Effector CD4-positive, alpha-beta T cell (primary cell): ENCODE measurements around the gene CYP2J2.
"Not testable (repeated sequence)": the region's sequence is repeated elsewhere in the genome, so short reads cannot be mapped to it uniquely, and the experiment has no call there.

Experiments used
- DNase-seq: peaks from one replicate; pipeline ENCODE4 v3.0.0-alpha.2; 2020

CYP2J2 gene

DNA sequence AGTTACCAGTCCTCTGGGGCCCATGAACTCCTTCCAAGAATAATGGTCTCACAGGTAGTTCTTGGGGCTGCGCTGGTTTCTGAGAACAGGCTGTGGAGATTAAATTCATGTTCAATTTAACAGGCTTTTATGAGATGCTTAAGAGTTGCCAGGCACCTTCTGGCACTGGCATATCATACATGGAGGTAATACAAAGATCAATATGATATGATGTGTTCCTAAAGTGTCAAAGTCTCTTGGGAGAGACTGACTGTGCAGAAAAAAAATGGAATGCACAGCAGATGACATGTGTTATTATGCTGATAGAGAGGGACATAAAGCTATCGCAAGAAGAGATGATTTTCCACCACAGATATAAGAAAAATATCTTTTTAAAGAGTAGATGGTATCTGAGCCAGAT is 6.8 kb downstream of the CYP2J2 start:
- no peak for DNase-seq

DNA sequence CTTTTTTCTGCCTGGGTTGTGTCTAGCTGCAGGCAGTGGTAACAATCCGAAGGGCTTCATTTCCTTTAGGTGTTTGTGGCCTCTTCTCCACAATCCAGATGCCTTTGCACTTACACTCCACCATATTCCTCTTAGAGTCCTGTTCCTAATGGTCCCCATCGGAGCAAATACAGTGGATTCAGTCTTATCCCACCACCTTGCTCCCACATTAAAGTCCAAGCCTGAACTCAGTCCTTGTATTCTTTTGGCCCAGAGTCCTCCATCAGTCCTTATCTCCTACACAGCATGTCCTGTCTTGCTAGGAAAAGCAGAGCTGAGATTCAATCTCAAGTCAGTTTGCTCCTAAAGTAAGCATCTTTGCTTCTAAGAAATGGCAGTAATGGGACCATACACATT is 8.8 kb downstream of the CYP2J2 start:
- no peak for DNase-seq

DNA sequence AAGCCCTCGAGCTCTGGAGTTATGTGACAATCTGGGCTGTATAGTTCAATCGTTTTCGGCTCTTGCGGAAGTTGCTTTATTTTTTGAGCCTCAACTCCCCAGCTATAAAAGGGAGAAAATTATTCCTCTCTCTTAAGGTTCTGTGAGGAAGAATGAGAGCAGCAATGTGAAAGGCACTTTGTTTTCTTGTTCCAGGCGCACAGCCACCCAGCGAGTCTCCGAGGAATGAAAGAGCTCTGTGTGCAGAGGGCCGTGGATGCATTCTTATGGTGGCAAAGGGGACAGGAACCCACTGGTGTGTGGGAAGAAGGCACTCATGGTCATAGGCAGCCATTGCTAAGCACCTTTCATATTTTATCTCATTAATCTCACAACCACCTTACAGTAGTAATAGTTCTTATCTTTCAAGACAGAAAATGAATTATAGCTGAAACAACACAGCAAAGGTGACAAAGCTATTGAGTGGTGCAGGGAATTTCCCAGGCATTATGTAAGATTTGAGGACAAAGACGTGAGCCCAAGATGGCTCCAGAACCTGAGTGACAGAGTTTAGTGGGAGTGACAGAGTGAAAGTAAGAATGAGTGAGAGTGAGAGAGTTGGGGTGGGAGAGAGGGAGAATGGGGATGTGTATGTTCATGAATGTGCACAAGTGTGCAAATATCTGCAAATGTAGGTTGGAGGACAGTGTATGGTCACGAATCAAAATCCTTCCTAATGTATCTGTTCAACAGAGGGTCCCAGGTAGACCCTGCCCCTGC is 9.4 kb downstream of the CYP2J2 start:
- no peak for DNase-seq

DNA sequence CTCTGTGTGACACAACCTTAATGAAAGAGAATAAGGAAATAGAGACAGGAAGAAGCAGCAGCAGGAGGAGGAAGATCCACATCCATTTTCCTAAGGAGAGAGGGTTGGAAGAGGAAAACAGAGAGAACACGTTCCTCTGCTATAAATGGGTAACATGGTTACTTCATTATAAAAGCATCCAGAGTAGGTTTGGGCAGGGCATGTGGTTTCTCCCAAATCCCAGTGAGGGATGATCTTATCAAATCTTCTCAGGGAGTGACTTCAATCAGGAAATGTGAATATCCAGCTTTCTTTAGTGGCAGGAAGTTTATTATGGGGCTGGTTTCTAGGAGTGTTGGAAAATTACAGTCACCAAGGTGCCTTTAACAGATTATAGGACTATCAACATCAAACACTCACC is 11.1 kb downstream of the CYP2J2 start:
- no peak for DNase-seq

DNA sequence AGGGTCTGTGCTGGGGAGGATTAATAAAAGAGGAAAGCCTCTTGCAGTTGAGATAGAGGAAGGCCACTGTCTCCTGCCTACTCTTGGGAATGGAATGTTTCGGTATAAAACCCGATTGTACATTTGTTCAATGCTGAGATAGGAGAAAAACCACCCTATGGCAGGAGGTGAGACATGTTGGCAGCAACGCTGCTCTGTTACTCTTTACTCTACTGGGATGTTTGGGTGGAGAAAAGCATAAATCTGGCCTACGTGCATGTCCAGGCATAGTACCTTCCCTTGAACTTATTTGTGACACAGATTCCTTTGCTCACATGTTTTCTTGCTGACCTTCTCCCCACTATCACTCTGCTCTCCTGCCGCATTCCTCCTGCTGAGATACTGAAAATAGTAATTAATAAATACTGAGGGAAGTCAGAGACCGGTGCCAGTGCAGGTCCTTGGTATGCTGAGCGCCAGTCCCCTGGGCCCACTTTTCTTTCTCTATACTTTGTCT is 11.7 kb downstream of the CYP2J2 start:
- DNase-seq: not testable (repeated sequence)

DNA sequence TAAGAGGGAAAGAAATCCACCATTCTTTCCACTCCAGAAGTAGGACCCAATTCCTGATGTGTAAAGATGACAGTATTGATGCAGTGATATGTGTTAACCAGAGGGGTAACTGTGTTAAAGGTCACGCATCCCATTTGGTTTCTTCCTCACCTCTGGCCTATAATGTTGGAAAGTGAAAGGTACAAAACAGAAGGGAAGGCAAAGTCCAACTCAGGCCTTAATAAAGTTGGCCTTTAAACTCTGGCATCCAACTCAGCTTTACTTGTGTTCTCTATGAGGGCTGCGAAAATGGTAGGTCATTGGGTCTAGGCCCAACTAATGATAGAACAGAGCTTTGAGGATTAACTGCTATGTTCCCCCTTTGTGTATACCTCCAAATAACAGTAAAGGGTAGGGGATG is 17.9 kb downstream of the CYP2J2 start:
- no peak for DNase-seq

DNA sequence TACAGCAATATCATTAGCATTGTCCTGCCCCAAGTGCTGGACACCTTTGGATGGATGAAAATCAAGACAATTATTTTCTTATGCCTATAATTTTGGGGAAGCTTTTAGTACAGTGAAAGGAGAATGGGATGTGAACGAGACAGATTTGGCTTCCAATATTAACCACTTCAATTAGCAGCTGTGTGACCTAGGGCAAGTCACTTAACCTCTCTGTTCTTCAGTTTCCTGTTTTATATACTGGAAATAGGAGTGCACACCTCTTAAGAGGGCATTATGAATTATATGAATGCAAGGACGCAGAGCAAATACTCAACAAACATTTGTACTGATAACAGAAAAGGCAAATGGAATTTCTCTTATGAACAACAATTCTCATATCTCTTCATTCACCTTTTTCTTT is 18.5 kb downstream of the CYP2J2 start:
- no peak for DNase-seq

DNA sequence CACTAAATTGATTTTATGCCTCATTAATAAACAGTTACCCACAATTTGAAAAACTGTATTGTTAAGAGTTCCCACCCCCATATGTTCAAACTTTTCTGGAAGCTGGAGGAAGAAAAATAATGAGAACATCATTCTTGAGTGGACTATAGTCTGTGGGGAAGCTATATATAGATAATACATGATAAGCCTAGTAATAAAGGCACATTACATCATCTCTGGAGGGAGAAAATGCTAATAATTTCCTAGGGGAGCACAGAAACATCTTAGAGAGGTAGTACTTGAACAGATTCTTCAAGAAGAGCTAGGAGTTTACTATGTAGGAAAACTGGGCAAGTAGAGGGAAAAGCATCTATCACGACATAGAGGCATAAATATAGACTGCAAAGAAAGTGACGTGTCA is 19.6 kb downstream of the CYP2J2 start:
- no peak for DNase-seq

DNA sequence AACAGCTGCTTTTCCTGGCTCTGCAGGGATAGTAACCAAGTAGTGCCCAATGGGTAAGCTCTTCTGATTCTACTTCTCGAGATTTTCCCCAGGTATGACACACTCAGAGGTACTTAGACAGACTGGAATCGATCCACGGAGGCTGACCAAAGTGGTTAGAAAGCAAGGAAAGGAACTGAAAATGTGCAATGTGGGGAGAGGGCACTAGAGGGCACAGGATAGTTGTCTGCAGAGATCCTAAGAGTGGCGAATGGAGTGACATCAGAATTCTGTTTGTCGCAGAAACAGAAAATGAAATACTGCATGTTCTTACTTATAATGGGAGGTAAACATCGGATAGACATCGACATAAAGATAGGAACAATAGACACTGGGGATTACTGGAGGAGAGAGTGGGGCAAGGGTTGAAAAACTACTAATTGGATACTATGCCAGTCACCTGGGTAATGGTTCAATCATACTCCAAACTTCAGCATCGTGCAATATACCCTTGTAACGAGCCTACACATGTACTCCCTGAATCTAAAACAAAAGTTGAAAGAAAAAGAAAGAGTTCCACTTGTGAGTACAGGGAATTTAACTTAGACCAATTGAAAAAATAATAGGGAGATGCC is 23.3 kb downstream of the CYP2J2 start:
- no peak for DNase-seq

DNA sequence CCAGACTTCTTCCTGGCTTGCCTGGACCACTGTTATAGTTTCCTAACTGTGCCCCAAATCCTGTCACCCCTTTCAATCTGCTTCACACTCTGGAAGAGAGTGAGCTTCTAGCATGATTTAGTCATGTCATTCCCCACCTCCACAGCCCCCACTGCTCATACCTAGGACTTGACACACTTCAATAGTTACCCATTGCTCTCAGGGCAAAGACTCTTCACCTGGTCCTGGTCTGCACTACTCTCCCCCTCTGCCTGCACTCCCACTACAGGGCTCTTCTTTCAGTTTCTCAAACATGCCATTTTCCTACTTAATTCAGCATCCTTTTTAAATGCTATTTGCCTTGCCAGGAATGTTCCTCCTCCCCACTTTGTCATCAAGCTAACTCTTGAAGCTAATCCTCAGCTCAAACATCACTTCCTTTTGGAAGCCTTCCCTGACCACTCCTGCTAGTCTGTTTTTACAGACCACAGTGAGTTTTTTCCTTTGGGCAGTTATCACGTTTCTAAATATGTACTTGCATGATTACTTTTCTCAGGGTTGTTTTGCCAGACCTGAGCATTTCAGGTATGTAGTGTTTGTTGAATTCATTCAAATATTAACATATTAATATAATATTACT is 24.7 kb downstream of the CYP2J2 start:
- no peak for DNase-seq

DNA sequence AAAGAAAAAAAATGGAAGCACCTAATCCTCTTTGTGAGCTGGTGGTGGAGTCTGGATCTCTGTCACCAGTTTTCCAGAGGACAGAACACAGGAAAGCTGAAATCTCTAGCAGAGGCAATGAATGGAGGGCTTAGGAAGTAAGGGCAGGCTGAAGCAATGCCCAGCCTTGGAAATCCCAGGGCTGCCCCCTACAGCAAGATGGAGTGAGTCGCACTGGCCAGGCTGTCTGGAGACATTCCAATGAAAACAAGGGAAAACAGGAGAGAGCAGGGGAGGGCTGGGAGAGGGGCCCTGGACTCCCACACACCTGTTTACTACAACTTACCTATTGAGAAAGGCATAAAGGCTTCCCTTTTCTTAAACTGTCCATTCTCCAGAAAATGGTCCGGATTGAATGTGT is 25.9 kb downstream of the CYP2J2 start:
- DNase-seq: no peak

DNA sequence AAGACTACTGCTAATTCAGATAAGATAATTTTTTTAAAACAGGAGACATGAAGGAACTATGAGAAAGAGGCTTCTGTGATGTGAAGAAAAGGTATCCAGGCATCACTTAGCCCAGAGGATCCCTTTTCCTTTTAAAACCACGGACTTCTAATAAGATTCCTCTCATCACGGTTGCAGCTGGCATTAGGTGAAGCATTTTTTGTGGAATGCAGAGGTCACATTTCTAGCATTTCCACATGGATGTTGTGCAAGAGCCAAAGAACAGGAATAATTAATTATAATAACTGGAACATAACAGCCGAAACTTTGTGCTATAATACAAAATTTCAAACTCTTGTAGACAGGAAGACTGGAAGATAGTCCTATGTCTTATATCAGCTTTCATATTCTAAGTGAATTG is 27.6 kb downstream of the CYP2J2 start:
- DNase-seq: no peak

DNA sequence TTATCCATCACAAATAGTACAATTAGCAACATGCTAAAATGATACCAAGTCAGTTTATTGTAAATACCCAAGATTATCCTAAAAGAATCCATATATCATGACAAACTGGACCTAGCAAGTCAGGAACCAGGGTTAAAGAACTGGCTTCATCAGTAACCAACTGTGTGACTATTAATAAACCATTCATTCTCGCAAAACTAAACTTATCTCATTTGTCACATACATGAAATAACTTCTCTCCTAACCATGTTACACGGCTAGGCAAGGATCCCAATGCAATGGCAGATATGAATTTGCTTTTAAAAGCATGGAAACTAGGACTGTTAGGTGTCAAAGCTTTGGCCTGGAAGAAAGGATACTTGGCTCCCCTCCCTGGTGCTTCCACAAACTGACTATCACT is 29.4 kb downstream of the CYP2J2 start:
- no peak for DNase-seq

DNA sequence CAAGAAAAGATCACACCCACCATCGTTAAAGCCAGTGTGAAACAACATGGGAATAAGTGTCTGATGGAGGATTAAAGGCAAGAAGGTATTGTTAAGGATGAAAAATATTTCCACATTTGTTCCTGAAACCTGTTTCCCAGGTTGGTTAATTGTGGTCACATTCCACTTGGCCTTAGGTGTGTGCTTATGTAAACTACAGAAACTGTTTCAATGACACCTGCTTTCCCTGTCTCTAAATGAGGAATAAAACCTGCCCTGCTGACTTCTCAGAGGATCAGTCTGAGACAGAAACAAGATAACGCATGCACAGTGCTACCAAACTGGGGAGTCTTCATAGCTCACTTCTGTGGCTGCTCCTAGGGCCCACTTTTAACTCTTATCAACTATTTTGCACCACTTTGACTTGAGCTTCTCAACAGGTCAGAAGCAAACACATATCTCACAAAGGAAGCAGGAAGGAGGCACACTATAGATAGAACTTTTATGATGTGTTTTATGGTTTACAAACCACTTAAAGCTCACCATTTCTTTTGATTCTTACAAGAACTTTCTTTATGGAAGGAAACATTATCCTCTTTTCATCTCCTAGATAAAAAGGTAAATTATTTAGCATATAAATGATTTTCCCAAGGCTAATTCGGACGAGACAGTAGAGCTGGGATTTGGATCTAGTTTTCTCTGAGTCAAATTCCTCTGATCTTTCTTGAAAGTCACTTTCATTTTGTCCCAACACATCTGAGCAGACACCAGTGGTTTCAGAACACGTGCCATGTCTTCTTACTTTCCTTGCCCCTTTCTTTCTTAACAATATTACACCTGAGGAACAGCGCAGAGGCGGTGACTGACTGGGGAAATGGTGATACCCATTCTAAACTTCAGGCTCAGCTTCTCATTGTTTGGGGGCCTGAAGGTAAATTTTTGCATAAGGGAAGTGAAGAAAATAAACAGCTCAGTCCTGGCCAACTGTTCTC is 33.4 kb downstream of the CYP2J2 start:
- no peak for DNase-seq

DNA sequence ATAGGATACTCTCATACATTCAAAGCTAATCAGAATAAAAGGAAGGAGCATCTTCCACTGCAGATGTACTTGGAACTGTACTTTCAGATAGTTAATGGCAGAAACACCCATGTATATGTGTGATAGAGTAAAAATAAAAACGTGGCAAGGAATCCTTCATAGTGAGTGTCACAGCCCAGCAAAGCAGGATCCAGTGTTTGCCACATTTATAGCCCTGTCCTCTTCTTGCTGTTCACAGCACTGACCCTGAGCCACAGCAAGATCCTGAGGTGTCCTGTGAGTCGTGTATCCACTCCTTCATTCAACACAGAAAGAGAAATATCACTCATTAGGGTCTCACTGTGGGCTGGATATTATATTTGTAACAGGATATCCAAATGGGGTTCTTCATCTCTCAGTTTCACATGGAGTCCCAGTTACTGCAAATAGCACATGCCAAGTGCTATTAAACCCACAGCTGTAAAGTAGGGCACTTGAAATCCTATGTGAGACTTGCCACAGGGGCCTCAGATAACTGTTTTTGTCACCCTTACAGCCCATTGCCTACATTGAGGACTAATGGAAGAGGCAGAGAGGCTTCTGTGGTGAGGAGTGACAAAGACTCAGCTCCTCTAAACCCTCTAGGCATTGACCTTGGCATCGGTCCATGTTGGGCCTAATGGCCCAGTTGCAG is 41.3 kb downstream of the CYP2J2 start:
- no peak for DNase-seq

DNA sequence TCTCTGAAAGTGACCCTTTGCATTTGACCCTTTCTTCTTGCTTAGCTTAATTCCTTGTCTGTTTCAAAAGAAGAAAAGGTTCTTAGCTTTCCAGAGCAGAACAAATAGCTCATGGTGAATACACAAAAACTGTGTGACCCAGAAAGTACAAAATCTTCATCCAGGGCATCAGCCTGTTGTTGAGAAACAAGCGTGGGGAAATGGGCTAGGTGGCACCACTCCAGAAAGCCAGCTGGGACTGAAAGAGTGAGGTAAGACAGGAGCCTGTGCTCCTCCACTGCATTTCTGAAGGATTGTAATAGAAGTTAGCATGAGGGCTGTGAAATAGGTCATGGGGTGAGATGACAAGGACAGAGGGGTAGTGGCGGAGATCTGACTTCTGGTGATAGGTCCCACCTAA is 45.8 kb downstream of the CYP2J2 start:
- DNase-seq: no peak

DNA sequence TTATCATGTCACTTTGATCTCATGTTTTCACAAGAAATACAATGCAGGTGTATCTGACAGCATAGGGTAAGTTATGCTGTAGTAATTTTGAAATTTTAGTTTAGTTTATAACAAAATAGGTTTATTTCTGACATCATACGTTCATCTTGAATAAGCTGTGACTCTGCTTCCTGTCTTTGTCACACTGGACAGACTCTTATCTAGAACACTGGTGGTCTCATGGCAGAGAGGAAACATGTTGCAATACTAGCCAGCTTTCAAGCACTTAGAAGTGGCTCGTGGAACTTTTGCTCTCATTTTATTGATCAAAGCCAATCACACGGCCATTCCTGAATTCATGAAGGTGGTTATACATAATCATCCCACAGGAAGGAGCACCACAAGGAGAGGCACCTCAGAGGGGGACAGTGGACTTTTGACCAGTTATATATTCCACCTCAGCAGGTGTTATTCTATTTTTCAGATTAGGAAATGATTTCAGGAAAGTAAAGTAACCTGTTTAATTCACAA is 46.5 kb downstream of the CYP2J2 start:
- no peak for DNase-seq

DNA sequence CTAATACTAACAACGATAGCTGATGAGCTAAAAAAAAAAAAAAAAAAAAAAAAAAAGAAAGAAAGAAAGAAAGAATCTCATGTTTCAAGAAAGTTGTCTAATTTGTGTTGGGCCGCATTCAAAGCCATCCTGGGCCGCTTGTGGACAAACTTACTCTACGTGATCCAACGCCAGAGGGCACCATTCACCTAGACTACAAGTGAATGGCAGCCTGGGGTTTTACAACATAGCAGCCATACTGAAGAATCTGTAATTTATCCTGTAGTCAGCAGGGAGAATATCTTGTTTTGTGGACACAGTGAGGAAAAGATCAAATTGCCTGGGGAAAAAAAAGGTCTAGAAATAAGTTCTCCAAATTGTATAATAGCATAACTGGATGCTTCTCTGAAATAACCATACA is 47.0 kb downstream of the CYP2J2 start:
- DNase-seq: no peak

DNA sequence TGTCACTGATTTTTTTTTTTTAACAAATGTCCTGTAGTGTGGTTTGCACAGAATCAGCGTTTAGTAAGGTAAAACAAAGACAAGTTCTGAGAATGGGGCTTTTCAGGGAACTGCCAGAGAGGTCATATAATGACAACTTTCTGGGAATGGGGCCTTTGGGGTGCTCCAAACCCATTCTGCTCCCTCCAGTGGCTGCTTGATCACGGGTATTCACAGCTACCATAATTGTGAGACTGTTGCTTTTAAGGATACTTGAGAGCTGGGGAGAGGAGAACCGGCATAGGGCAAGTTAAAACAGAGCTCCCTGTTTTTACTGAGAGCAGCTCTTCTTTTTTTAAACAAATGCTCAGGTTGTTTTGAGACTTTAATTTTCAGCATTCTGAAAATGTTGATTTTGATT is 48.2 kb downstream of the CYP2J2 start:
- DNase-seq: no peak

DNA sequence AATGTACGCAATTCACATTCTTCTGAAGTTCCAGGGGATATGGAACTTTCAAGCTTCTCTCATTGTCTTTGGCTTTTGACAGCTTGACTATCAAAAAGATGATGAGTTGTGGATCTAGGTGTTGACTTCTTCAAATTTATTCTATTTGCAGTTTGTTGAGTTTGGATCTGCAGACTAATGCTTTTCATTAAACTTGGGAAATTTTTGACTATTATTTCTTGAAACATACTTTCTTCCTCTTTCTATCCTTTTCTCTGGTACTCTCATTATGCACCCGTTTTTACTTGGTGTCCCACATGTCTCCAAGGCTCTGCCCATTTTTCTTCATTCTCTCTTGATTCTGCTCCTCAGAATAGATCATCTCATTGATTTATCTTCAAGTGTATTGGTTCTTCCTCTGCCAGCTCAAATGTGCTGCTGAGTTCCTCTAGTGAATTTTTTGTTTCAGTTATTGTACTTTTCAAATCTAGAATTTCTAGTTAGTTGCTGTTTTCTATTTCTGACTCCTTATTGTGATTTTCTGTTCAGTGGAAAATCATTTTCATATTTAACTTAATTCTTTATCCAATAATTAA is 49.4 kb downstream of the CYP2J2 start:
- no peak for DNase-seq

DNA sequence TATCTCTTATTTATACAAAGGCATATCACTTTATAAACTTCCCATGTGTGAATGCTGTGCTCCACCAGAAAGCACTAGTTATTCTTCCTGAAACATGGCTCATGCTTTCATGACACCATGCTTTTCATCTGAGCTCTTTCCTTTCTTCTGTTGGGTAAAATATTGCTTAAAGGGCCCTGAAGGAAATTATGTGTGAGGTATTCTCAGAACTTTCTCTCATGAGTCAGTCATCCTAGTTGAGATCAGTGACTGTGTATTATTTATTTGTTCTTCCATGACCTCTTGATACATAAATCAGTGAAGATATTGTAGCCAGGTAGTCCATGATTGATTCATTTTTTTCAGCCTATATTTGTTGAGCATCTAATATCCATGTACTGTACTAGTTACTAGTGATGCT is 54.8 kb downstream of the CYP2J2 start:
- no peak for DNase-seq

DNA sequence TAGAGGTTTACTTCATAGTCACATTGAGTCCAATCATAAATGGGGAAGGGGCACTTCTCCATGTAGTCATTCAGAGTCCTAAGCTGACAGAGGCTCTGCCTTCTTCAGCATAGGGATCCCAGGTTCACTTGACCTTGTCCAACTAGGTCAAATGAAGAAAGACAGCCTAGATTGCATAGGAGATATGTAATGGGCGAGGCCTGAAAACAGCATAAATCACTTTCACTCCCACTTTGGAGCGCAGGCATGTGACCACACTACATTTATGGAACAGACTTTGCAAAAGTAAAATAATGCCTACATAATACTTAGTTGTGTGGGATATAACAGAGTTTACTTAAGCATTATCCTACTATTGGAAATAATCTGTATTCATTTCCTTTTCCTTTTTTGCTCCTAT is 60.1 kb downstream of the CYP2J2 start:
- DNase-seq: no peak
